OCI-LY1 (cell line): Measurements from ENCODE around the gene BHLHE23.

Experiments used
- EZH2 ChIP-seq: fragments of 200-600 bp; sonication (generic), shearing (Covaris generic); IDR thresholded peaks from 2 replicates; pipeline ENCODE4 v1.8.0; 2017; ENCODE audit warnings: borderline replicate concordance, mixed run types, mild to moderate bottlenecking, antibody characterized with exemption, low read length, moderate library complexity, mixed read lengths
- TF ChIP-seq, protein P1 (sequence below): fragments of 200-600 bp; sonication (generic), shearing (Covaris generic); IDR thresholded peaks from 2 replicates; pipeline ENCODE4 v1.5.1; 2017; ENCODE audit warnings: mild to moderate bottlenecking, antibody characterized with exemption, low read length, moderate library complexity, mixed read lengths

DNA sequence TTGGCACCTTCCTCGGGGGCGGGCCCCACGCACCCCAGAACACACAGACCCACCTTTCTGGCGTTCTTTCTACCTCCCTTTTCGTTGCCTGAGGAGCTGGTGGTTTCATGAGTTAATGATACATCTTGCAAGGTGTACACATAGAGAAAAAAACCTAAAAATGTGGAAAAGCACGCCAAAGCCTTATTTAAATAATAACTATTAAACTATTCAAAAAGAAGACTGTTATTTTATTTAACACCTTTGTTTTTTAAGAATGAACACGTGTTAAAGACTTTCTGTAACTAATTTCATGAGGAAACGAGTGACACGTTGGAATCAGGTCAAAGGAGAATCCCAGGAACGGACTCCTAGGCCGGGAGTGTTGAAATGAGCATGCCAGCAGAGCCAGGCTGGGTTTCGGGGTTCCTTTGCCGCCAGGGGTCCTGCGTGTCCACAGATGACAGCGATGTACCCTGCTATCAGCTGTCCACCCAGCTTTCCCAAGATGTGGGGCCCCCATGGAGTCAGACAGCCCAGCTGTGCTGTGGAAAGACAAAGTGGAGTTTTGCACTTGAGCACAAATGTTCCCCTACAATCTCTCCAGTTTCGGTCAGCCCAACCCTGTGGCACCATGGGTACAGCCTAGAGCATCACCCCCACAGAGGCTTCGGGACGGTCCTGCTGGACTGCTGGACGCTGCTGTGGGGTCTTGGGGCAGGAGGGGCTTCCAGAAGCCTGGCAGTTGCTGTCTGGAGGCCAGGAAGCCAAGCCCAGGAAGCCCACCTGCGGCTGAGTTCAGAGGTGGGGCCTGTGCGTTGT, 38.2 kb downstream of the BHLHE23 start:
- TF ChIP-seq, protein P1, sequence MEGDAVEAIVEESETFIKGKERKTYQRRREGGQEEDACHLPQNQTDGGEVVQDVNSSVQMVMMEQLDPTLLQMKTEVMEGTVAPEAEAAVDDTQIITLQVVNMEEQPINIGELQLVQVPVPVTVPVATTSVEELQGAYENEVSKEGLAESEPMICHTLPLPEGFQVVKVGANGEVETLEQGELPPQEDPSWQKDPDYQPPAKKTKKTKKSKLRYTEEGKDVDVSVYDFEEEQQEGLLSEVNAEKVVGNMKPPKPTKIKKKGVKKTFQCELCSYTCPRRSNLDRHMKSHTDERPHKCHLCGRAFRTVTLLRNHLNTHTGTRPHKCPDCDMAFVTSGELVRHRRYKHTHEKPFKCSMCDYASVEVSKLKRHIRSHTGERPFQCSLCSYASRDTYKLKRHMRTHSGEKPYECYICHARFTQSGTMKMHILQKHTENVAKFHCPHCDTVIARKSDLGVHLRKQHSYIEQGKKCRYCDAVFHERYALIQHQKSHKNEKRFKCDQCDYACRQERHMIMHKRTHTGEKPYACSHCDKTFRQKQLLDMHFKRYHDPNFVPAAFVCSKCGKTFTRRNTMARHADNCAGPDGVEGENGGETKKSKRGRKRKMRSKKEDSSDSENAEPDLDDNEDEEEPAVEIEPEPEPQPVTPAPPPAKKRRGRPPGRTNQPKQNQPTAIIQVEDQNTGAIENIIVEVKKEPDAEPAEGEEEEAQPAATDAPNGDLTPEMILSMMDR, result no peak
- TF ChIP-seq EZH2, result no peak
